ENCODE measurements around the gene SMIM14.
A peak's percentile ranks its signal among the peaks of the same experiment; 100 is the strongest.
"Not testable (repeated sequence)": the region's sequence is repeated elsewhere in the genome, so short reads cannot be mapped to it uniquely, and the experiment has no call there.

The SMIM14 gene

DNA sequence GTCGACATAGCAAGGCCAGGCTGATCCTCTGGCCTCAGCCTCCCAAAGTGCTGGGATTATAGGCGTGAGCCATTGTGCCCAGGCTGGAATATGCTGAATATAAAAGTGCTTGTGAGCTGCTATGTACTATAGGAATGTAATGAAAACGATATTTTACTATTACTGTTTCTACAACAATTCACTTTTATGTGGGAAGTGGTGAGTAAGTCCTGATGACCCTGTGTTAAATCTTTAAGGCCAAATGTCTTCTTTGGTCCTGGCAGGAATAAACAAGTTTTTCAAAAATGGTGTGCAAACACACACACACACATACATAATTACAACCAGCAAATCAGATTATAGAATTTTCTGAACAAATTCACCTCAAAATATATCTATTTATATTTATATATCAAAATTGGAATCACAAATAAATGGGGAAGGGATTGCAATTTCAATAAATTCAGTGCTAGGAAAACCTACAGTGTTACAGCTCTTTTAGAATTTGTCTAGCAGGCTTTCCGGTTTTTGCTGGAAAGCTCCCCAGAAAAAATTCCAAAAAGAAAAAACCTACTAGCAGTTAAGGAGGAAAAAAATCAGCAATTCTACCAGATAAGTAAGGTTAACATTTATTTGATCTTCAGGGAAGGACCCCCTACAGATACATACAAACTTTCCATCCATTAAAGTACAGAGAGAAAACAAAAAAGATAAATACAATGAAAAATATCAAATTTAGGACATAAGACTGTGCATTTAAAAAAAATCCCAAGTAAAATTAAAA lies 17.9 kb downstream of the SMIM14 start:
- in situ Hi-C loops (cut with MboI; ENCODE audit: low sequenced_read_pairs, unreplicated experiment) = no loop called here
- no peak for DNase-seq (ENCODE audit: low spot score)
- TF ChIP-seq, protein P1, sequence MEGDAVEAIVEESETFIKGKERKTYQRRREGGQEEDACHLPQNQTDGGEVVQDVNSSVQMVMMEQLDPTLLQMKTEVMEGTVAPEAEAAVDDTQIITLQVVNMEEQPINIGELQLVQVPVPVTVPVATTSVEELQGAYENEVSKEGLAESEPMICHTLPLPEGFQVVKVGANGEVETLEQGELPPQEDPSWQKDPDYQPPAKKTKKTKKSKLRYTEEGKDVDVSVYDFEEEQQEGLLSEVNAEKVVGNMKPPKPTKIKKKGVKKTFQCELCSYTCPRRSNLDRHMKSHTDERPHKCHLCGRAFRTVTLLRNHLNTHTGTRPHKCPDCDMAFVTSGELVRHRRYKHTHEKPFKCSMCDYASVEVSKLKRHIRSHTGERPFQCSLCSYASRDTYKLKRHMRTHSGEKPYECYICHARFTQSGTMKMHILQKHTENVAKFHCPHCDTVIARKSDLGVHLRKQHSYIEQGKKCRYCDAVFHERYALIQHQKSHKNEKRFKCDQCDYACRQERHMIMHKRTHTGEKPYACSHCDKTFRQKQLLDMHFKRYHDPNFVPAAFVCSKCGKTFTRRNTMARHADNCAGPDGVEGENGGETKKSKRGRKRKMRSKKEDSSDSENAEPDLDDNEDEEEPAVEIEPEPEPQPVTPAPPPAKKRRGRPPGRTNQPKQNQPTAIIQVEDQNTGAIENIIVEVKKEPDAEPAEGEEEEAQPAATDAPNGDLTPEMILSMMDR (IDR thresholded peaks at IDR 0.05; ENCODE audit: borderline replicate concordance, control extremely low read depth, extremely low read depth, insufficient read depth, missing control alignments) = no peak

GRCh38 chr4:39617534-39617933 lies 21.1 kb downstream of the SMIM14 start:
- no peak for DNase-seq (ENCODE audit: low spot score)
- in situ Hi-C loops (cut with MboI; ENCODE audit: low sequenced_read_pairs, unreplicated experiment) = no loop called here
- TF ChIP-seq, protein P1 (IDR thresholded peaks at IDR 0.05; ENCODE audit: borderline replicate concordance, control extremely low read depth, extremely low read depth, insufficient read depth, missing control alignments) = no peak

DNA sequence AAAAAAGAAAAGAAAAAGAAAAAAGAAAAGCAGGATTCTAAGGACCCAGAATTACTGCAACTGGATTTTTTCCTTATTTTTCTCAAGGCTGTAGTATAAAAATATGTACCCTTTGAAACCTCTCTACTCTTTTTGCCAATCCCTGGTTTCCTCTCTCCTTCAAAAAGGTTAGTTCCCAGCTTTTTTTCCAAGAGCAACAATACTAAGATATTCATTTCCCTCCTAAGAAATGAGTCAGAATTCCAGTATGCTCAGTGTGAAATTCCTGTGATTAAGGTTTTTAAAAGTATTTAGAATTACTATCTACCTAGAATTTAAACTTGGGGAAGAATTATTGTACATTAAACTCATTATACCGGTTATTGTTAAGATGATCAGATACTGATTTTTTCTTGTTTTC lies 22.0 kb downstream of the SMIM14 start:
- in situ Hi-C loops (cut with MboI; ENCODE audit: low sequenced_read_pairs, unreplicated experiment) = no loop called here
- TF ChIP-seq, protein P1 (IDR thresholded peaks at IDR 0.05; ENCODE audit: borderline replicate concordance, control extremely low read depth, extremely low read depth, insufficient read depth, missing control alignments) = no peak
- DNase-seq (ENCODE audit: low spot score) = no peak

DNA sequence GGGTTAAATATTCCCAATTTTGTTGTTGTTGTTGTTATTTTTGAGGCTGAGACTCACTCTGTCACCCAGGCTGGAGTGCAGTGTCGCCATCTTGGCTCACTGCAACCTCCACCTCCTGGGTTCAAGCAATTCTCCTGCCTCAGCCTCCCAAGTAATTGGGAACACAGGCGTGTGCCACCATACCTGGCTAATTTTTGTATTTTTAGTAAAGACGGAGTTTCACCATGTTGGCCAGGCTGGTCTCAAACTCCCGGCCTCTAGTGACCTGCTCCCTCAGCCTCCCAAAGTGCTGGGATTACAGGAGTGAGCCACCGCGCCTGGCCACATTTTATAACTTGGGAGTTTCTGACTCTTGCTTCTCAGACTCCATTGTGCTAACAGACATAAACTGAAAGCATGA lies 22.6 kb downstream of the SMIM14 start:
- in situ Hi-C loops (cut with MboI; ENCODE audit: low sequenced_read_pairs, unreplicated experiment); DNase-seq (ENCODE audit: low spot score): not testable (repeated sequence)

- TF ChIP-seq, protein P1 (IDR thresholded peaks at IDR 0.05; ENCODE audit: borderline replicate concordance, control extremely low read depth, extremely low read depth, insufficient read depth, missing control alignments) = no peak
- in situ Hi-C loops (cut with MboI; ENCODE audit: low sequenced_read_pairs, unreplicated experiment) = no loop called here
- DNase-seq (ENCODE audit: low spot score) = no peak
Observed at GRCh38 chr4:39614487-39615162, 24.0 kb downstream of the SMIM14 start.

- peak; percentile 34 for DNase-seq (ENCODE audit: low spot score)
- in situ Hi-C loops (cut with MboI; ENCODE audit: low sequenced_read_pairs, unreplicated experiment) = no loop called here
- TF ChIP-seq, protein P1 (IDR thresholded peaks at IDR 0.05; ENCODE audit: borderline replicate concordance, control extremely low read depth, extremely low read depth, insufficient read depth, missing control alignments) = no peak
Observed at GRCh38 chr4:39613093-39613656, 25.5 kb downstream of the SMIM14 start.

- TF ChIP-seq, protein P1 (IDR thresholded peaks at IDR 0.05; ENCODE audit: borderline replicate concordance, control extremely low read depth, extremely low read depth, insufficient read depth, missing control alignments) = no peak
- in situ Hi-C loops (cut with MboI; ENCODE audit: low sequenced_read_pairs, unreplicated experiment) = no loop called here
- peak; percentile 61 for DNase-seq (ENCODE audit: low spot score)
Observed at GRCh38 chr4:39609454-39609931, 29.2 kb downstream of the SMIM14 start.
